ENCODE results near the gene CYS1.

CYS1 gene

GRCh38 chr2:10071176-10071575, 9.0 kb downstream of the CYS1 start:
- DNase-seq: no peak

GRCh38 chr2:10067881-10068280, 12.3 kb downstream of the CYS1 start:
- DNase-seq: no peak

- no peak for DNase-seq
Observed at GRCh38 chr2:10067330-10067729, 12.9 kb downstream of the CYS1 start.

GRCh38 chr2:10065773-10066055, 14.5 kb downstream of the CYS1 start:
- no peak for DNase-seq

GRCh38 chr2:10064932-10065772, 15.1 kb downstream of the CYS1 start:
- no peak for DNase-seq

GRCh38 chr2:10063566-10063965, 16.6 kb downstream of the CYS1 start:
- no peak for DNase-seq

GRCh38 chr2:10062931-10063365, 17.3 kb downstream of the CYS1 start:
- no peak for DNase-seq

- DNase-seq: no peak
Observed at GRCh38 chr2:10061221-10061925, 18.8 kb downstream of the CYS1 start.

GRCh38 chr2:10059552-10060335, 20.5 kb downstream of the CYS1 start:
- no peak for DNase-seq

- no peak for DNase-seq
Observed at GRCh38 chr2:10059016-10059351, 21.2 kb downstream of the CYS1 start.

GRCh38 chr2:10058251-10059015, 21.8 kb downstream of the CYS1 start:
- DNase-seq: no peak

- DNase-seq: no peak
Observed at GRCh38 chr2:10057231-10058107, 22.7 kb downstream of the CYS1 start.

- DNase-seq: no peak
Observed at GRCh38 chr2:10056439-10056838, 23.8 kb downstream of the CYS1 start.

GRCh38 chr2:10054976-10055375, 25.2 kb downstream of the CYS1 start:
- DNase-seq: no peak

GRCh38 chr2:10054424-10054823, 25.8 kb downstream of the CYS1 start:
- DNase-seq: no peak

- DNase-seq: no peak
Observed at GRCh38 chr2:10053351-10053750, 26.9 kb downstream of the CYS1 start.

- no peak for DNase-seq
Observed at GRCh38 chr2:10052216-10052615, 28.0 kb downstream of the CYS1 start.

GRCh38 chr2:10048501-10049171, 31.6 kb downstream of the CYS1 start:
- no peak for DNase-seq

GRCh38 chr2:10047616-10048500, 32.4 kb downstream of the CYS1 start:
- no peak for DNase-seq

GRCh38 chr2:10046931-10047330, 33.3 kb downstream of the CYS1 start:
- no peak for DNase-seq

Data from activated naive CD4-positive, alpha-beta T cell (primary cell).